HG02588 (cell line): Measurements from ENCODE around the gene SPTBN5.
"Not testable (repeated sequence)": the region's sequence is repeated elsewhere in the genome, so short reads cannot be mapped to it uniquely, and the experiment has no call there.

ENCODE experiments used
- ATAC-seq: cut with Tn5 transposase; IDR thresholded peaks from one replicate; pipeline ENCODE4 v1.9.1; 2021; ENCODE audit warnings: mild to moderate bottlenecking, moderate library complexity; ENCODE audit not compliant: unreplicated experiment

Gene SPTBN5

GRCh38 chr15:41849204-41849603, 44.6 kb downstream of the SPTBN5 start:
- no peak for ATAC-seq

GRCh38 chr15:41848631-41849030, 45.2 kb downstream of the SPTBN5 start:
- ATAC-seq = no peak

DNA sequence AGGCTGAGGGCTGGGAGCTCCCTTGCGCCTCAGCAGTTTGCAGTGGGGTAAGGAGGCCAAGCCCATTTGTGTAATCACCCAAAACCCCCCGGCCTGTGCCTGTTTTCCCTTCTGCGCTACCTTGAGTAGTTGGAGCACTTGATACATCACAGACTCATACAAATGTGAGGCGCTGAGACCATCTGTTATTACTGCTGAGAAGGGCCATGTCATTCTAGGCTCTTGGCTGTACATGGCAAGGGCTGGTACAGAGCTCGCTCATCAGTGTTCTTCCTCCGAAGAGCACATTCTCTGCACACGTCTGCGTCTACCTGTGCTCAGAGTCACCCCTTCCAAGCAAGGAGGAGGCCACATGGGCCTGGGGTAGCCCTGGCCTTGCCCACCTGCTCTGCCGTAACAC, 45.9 kb downstream of the SPTBN5 start:
- no peak for ATAC-seq

GRCh38 chr15:41847206-41847605, 46.6 kb downstream of the SPTBN5 start:
- ATAC-seq = no peak

DNA sequence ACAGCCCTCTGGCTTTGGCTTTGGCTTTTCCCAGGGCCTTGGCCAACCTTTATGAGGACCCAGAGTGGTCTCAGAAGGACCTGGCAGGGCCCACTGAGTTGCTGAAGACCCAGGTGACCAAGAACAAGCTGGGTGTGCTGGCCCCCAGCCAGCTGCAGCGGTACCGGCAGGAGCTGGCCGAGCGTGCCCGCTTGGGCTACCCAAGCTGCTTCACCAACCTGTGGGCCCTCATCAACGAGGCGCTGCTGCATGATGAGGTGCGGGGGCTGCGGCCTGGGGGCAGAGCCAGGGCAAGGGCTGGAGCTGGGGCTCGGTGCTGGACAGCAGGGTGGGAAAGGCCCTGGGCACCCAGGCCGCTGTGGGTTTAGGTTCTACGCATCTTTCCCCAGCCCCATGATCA, 49.0 kb downstream of the SPTBN5 start:
- ATAC-seq = no peak

GRCh38 chr15:41843571-41843970, 50.3 kb downstream of the SPTBN5 start:
- no peak for ATAC-seq

GRCh38 chr15:41842229-41842628, 51.6 kb downstream of the SPTBN5 start:
- ATAC-seq = no peak

- ATAC-seq = no peak
Observed at GRCh38 chr15:41841131-41841530, 52.7 kb downstream of the SPTBN5 start.

- ATAC-seq = no peak
Observed at GRCh38 chr15:41840673-41841072, 53.2 kb downstream of the SPTBN5 start.

DNA sequence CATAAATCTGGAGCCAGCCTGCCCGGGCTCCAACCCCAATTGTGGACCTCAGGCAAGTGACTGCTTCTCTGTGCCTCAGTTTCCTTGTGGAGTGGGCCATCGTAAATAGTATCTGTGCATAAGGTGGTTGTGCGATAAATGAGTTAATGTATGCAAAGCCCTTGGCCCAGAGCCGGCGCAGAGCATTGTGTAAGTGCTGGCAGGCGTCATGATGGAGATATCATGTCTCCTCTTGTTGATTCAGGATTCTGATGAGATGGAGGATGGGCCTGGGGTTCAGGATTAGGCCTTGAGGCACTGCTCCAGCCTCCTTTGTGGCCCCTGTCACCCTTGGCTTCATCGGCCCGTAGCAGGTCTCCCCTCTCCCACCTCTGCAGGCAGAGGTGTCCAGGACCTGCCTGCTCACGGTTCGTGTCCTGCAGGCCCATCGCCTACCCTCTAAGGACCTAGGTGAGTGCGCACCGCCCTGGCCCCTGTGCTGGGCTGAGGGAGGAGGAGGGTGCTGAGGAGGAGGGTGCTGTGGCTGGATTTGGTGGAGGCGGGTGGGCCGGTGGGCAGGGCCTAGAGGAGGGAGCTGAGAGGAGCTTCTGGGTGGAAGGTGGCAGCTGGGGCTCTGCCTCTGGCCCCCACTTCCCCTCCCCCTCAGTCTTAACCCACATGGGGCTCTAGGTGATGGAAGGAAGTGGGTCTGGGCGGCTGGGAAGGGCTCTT, 53.9 kb downstream of the SPTBN5 start:
- no peak for ATAC-seq

DNA sequence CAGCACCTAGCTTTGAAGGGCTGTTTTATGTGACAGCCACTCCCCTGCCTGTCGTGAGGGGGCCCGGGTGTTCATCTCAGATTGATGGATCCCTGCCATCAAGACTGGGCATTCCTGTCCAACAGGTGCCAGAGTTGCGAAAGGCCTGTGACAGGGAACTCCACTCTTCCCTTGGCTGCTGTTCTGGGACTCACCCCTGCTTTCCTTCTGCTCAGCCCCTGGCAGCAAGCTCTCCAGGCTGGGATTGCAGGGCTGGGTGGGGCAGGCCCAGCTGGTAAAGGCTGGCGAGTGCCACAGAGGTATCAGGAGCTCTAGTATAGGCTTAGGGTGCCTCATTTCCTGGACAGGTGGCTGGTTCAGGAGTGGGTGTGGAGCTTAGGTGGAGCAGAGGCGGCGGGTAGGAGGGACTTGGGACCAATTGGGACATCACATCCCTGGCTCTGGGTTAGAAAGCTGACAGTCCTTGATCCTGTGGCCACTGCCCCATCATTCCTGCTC, 55.4 kb downstream of the SPTBN5 start, which contains the start of gene PLA2G4B:
TSS of gene PLA2G4B (plus strand) at position 448 of the 498 bp plus-strand sequence. CDS start 67 bp downstream, outside the sequence.
- no peak for ATAC-seq

DNA sequence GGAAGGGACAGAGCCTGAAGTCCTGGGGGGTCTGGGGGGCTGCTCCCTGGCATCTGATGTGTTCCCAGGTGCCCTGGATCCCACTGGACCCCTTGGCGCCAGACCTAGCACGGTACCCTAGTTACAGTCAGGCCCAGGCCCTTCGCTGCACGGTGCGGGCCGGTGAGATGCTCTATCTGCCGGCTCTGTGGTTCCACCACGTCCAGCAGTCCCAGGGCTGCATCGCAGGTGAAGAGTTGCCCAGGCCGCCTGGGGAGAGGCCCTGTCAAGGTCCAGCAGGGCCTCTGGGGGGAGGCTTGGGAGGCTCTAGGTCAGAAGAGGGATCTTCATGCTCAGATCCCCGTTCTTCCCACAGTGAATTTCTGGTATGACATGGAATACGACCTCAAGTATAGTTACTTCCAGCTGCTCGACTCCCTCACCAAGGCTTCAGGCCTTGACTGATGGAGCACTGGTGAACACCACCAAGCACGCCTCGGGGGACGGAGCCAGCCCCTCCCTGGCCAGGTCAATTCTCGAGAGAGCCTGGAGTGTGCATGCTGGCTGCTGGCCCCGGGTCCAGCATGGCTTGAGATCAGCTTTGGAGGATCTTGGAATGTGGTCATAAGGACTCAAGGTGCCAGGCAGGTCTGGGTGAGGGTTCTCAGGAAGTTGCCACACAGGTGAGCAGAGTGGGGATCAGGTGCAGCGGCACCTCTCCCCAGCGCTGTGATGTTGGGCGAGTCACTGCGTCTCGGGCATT, 57.0 kb downstream of the SPTBN5 start:
- ATAC-seq = no peak

DNA sequence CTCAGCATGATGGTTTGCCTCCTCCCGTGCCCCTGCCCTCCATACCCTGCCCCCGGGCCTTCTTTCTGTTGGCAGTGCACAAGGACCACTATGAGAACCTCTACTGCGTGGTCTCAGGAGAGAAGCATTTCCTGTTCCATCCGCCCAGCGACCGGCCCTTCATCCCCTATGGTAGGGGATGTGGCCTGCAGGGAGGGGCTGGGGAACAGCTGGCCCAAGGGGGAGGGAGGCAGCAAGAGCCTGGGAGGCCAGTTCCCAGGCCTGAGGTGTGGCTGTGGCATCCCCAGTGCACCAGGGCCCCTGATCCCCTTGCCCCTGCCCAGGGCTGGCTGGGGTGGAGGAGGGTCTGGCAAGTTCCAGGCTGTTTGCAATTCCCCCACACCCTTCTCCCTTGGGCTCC, 57.8 kb downstream of the SPTBN5 start:
- ATAC-seq = no peak

DNA sequence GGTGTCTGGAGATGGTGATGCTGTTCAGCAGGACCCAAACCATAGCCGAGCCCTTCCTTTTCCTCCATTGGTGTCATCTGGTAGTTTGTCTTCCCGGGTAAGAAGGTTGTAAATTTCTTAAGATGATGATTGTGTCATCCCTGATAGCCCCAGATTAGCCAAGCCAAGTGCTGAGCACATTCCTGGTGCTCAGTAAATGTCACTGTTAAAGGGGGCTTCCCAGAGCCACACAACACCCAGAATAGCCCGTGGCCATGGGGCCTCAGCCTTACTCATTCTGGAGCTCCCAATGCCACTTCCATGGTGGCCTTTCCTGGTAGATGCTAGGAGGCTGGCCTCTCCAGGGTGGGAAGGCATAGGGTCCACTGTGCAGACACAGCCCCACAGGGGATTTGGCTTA, 59.8 kb downstream of the SPTBN5 start:
- ATAC-seq = no peak

- ATAC-seq = no peak
Observed at GRCh38 chr15:41832875-41833274, 61.0 kb downstream of the SPTBN5 start.

GRCh38 chr15:41832208-41832607, 61.6 kb downstream of the SPTBN5 start:
- ATAC-seq = no peak

DNA sequence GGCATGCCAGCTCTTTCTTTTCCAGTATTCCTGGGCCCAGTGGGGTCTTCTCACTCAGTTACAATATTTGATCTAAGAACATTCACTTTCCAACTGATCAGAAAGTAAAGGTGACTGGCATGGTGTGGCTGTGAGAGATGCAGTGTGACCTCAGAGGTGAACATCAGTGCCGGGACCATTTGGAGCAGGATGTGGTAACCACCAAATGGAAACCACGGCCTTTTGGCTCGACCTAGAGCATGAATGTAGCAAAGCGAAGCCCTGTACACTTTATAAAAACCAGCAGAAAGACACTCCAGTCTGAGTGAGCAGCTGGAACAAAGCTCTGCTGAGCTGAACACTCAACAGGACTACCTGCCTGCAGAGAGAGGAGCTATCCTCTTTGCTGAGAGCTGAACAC, 62.6 kb downstream of the SPTBN5 start:
- not testable (repeated sequence) for ATAC-seq

DNA sequence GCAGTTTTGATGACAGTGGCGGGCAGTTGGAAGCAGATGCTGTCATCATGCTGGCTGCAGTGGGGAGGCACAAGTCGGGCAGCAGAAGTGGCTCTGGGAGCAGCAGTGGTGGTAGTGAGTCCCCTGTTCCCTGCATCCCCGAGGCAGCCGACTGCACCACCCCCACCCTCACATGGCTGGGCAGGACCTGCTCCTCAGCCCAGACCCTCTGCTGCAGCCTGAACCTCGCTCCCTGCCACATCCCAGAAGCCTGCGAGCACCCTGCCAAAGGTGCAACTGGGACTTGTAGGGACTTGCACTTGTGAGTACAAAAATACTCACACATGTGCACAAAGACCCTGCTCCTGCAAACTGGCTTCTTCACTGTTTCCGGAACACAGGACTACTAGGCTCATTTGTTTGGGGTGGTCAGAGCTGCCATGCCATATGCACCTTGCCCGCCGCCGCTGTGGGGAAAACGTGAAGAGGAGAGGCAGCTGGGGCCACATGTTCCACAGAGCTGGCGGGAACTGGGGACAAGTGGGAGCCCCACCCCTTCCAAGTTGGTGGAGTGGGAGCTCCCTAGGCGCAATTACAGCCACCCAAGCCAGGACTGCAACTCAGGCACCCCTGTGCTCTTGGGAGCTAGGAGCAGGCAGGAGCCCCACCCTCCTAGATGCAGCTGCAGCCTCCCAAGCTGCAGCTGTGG, 63.8 kb downstream of the SPTBN5 start:
- ATAC-seq = no peak

DNA sequence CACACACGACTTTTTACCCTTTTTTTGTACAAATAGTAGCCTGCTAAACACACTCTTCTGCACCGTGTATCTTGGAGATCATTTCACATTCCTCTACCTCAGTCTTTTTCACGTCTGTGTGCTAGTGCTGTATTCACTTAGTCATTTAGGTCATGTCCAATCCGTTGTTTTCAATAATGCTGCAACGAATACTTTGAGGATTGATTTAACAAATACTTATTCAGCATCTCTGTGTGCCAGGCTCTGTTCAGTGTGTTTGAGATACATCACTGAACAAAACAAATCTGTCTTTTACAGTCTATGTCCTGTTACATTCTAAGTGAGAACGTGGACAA, 65.1 kb downstream of the SPTBN5 start:
- no peak for ATAC-seq

DNA sequence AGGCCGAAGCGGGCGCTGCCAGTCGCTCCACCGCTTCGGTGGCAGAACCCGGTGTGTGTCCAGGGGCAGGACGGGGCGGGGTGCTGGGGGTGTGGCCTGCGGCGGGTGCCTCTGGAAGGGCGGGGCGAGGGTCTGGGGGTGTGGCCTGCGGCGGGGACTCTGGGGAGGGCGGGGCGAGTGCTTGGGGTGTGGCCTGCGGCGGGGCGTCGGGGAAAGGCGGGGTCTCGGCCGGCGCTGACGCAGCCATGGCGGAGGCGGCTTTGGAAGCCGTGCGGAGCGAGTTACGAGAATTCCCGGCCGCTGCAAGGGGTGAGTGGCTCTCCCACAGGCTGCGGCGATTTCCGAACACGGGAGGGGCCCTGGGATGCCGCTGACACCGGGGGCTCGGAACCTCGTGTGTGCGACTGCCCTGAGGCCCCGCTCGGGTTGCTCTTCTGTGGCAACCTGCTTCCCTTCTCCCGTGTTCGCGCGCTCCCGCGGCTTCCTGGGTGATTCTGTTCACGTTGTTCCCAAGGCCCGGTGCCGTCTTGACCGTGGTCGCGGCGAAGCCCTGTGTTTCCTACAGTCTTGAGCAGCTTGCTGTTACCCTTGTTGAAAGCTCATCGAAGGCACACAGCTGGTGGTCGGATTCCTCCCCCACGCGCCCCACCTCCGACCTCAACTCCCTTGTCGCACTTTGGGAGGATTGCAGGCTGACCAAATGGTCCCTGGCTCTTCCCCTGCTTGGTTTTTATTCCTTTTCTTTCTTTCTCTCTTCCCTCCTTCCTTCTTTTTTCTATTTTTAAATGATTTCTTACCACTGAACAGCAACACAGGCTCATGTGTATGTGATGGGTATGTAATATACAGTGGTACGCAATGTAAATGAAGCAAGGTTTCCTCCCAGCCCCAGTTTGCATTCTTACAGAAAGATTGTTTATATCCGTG, 65.7 kb downstream of the SPTBN5 start, which contains the start of gene JMJD7:
TSS of gene JMJD7 (plus strand) at position 213 of the 927 bp plus-strand sequence. CDS start at position 246, 33 bp downstream.
- peak; percentile 74 for ATAC-seq
